Neural cell (in vitro differentiated cells): ENCODE data around the gene CXCL6.

Experiments used
- EP300 ChIP-seq: fragments of 450-650 bp; conservative IDR thresholded peaks from 2 replicates; pipeline ENCODE4 v1.6.1; 2014; ENCODE audit warnings: antibody characterized with exemption, mild to moderate bottlenecking, moderate library complexity; ENCODE audit not compliant: poor library complexity, severe bottlenecking
- EZH2 ChIP-seq: fragments of 200-600, 300-800 bp; shearing (Covaris generic), sonication (generic); IDR thresholded peaks from 2 replicates; pipeline ENCODE4 v1.6.1; 2014; ENCODE audit warnings: antibody characterized with exemption, low read length, borderline replicate concordance, mild to moderate bottlenecking; ENCODE audit not compliant: insufficient read depth, poor library complexity, severe bottlenecking
- MXI1 ChIP-seq: fragments of 450-650 bp; conservative IDR thresholded peaks from 2 replicates; pipeline ENCODE4 v1.6.1; 2014; ENCODE audit warnings: antibody characterized with exemption, mild to moderate bottlenecking; ENCODE audit not compliant: poor library complexity, severe bottlenecking
- POLR2AphosphoS5 ChIP-seq: IDR thresholded peaks from 2 replicates; pipeline ENCODE4 v1.6.1; 2012
- RAD21 ChIP-seq: fragments of 450-650 bp; conservative IDR thresholded peaks from 2 replicates; pipeline ENCODE4 v1.6.1; 2014; ENCODE audit warnings: antibody characterized with exemption, mild to moderate bottlenecking, moderate library complexity
- SMC3 ChIP-seq: fragments of 450-650 bp; conservative IDR thresholded peaks from 2 replicates; pipeline ENCODE4 v1.6.1; 2014; ENCODE audit warnings: antibody characterized with exemption, mild to moderate bottlenecking, moderate library complexity; ENCODE audit not compliant: poor library complexity
- TAF1 ChIP-seq: IDR thresholded peaks from 2 replicates; pipeline ENCODE4 v1.6.1; 2012; ENCODE audit warnings: low read depth
- TF ChIP-seq, protein P1 (sequence below): fragments of 450-650 bp; IDR thresholded peaks from 2 replicates; pipeline ENCODE4 v1.5.1; 2014; ENCODE audit warnings: antibody characterized with exemption, mild to moderate bottlenecking, moderate library complexity; ENCODE audit not compliant: poor library complexity, severe bottlenecking
- TF ChIP-seq, protein P2 (sequence below): IDR thresholded peaks from 2 replicates; pipeline ENCODE4 v1.6.1; 2012; ENCODE audit warnings: borderline replicate concordance

DNA sequence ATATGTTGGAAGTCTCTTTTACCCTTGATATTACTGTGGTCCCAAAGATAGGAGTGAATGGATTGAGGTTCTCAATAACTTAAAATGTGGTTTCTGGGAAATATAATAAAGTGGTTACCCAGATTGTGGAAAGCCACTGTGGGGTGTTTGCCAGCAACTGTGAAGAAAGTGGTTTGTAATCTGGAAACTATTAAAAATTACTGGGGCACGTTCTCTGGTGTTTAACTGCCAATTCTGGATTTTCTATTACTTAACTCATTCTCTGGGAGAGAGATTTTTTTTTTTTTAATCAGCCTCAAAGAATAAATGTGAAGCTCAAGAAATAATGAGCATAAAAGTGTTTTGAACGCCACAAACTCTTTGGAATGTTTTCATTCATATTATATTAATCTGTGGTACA is 4.9 kb upstream of the CXCL6 start:
- TF ChIP-seq, protein P1, sequence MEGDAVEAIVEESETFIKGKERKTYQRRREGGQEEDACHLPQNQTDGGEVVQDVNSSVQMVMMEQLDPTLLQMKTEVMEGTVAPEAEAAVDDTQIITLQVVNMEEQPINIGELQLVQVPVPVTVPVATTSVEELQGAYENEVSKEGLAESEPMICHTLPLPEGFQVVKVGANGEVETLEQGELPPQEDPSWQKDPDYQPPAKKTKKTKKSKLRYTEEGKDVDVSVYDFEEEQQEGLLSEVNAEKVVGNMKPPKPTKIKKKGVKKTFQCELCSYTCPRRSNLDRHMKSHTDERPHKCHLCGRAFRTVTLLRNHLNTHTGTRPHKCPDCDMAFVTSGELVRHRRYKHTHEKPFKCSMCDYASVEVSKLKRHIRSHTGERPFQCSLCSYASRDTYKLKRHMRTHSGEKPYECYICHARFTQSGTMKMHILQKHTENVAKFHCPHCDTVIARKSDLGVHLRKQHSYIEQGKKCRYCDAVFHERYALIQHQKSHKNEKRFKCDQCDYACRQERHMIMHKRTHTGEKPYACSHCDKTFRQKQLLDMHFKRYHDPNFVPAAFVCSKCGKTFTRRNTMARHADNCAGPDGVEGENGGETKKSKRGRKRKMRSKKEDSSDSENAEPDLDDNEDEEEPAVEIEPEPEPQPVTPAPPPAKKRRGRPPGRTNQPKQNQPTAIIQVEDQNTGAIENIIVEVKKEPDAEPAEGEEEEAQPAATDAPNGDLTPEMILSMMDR = no peak
- TF ChIP-seq TAF1 (no peak), POLR2AphosphoS5 (no peak), MXI1 (no peak), SMC3 (no peak), RAD21 (no peak), EZH2 (no peak), EP300 (no peak)
- TF ChIP-seq, protein P2, sequence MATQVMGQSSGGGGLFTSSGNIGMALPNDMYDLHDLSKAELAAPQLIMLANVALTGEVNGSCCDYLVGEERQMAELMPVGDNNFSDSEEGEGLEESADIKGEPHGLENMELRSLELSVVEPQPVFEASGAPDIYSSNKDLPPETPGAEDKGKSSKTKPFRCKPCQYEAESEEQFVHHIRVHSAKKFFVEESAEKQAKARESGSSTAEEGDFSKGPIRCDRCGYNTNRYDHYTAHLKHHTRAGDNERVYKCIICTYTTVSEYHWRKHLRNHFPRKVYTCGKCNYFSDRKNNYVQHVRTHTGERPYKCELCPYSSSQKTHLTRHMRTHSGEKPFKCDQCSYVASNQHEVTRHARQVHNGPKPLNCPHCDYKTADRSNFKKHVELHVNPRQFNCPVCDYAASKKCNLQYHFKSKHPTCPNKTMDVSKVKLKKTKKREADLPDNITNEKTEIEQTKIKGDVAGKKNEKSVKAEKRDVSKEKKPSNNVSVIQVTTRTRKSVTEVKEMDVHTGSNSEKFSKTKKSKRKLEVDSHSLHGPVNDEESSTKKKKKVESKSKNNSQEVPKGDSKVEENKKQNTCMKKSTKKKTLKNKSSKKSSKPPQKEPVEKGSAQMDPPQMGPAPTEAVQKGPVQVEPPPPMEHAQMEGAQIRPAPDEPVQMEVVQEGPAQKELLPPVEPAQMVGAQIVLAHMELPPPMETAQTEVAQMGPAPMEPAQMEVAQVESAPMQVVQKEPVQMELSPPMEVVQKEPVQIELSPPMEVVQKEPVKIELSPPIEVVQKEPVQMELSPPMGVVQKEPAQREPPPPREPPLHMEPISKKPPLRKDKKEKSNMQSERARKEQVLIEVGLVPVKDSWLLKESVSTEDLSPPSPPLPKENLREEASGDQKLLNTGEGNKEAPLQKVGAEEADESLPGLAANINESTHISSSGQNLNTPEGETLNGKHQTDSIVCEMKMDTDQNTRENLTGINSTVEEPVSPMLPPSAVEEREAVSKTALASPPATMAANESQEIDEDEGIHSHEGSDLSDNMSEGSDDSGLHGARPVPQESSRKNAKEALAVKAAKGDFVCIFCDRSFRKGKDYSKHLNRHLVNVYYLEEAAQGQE = no peak
